Measurements from ENCODE around the gene GPR150. TPM values are rescaled to one million over a fixed set of nuclear protein-coding genes. Genes with fewer than 3 reads are reported as not detected.

The GPR150 gene
- total and polyA plus RNA-seq, 9 of the 15 experiments (the other 6 are each of a cell fraction or from before 2014, with no cell fraction given): not detected

DNA sequence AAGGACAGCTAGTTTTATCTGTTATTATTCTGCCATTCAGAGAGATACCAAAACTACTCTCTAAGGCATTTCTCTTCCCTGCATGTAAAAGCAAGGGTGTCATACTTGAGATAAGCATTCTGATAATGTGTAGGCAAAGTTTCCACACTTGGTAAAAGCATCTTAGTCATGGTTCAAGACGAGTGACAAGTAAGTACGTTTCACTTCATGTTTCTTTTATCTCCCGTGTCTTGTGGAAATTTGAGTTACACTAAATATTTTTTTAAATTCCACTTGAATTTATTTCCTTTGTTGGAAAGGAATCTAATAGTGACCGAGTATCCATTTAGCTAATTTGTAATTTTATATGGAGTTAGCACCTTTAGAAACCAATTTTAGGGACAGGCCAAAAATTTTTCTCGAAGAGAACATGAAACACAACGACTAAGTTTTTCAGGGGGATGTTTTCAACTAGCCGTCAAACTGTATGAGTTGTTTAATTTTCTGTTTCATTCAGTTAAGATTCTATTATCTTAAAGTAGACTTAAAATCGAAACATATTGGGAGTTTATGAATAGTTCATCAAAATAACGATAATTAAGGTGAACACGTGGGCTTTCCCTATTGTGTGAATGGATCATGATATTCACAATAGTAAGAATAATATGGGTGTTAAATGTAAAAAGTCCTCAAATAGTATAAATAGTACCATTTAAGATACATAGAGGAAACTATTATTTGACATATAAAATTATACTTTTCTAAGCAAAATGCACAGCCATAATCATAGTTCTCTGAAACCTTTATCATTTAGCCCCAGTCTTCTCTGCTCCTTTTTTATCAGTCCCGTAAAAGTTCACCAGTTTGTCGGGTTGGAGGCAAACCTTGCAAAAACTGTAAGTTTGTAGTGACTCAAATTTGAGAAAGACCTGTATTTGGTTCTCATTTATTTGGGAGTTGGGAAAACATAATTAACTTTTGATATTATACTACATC is 28.3 kb downstream of the GPR150 start (continued):
- TF ChIP-seq, protein P1, sequence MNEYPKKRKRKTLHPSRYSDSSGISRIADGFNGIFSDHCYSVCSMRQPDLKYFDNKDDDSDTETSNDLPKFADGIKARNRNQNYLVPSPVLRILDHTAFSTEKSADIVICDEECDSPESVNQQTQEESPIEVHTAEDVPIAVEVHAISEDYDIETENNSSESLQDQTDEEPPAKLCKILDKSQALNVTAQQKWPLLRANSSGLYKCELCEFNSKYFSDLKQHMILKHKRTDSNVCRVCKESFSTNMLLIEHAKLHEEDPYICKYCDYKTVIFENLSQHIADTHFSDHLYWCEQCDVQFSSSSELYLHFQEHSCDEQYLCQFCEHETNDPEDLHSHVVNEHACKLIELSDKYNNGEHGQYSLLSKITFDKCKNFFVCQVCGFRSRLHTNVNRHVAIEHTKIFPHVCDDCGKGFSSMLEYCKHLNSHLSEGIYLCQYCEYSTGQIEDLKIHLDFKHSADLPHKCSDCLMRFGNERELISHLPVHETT (CRISPR knock-in tag; conservative IDR thresholded peaks at IDR 0.05 in 1 of 2, IDR thresholded peaks at IDR 0.05 in 1 of 2): peak in 1 of 2 experiments; percentile 70; a peak in 1 of 4 replicates
- TF ChIP-seq RBBP5 (IDR thresholded peaks at IDR 0.05; ENCODE audit: borderline replicate concordance, insufficient read depth, low read length, poor library complexity, severe bottlenecking) (no peak), ZNF76 (CRISPR knock-in tag; IDR thresholded peaks at IDR 0.05; ENCODE audit: borderline replicate concordance) (no peak), NCOA4 (IDR thresholded peaks at IDR 0.05; ENCODE audit: partially characterized antibody) (no peak), MAZ (CRISPR knock-in tag; conservative IDR thresholded peaks at IDR 0.05 in 1 of 2, IDR thresholded peaks at IDR 0.05 in 1 of 2) (0 out of 4 replicates have a peak, but pooled peaks of 1 of the 2 experiments have one; percentile 18), ELF1 (tag; IDR thresholded peaks at IDR 0.05) (no peak), TCF3 (CRISPR knock-in tag; IDR thresholded peaks at IDR 0.05) (peak; percentile 59), CREM (IDR thresholded peaks at IDR 0.05; ENCODE audit: low read depth) (peak; percentile 76), ZNF354B (CRISPR knock-in tag; IDR thresholded peaks at IDR 0.05) (no peak), RFX1 (IDR thresholded peaks at IDR 0.05) (no peak), NEUROD1 (IDR thresholded peaks at IDR 0.05; ENCODE audit: borderline replicate concordance, low read depth, low read length, partially characterized antibody) (no peak)
- TF ChIP-seq, protein P2, sequence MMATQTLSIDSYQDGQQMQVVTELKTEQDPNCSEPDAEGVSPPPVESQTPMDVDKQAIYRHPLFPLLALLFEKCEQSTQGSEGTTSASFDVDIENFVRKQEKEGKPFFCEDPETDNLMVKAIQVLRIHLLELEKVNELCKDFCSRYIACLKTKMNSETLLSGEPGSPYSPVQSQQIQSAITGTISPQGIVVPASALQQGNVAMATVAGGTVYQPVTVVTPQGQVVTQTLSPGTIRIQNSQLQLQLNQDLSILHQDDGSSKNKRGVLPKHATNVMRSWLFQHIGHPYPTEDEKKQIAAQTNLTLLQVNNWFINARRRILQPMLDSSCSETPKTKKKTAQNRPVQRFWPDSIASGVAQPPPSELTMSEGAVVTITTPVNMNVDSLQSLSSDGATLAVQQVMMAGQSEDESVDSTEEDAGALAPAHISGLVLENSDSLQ (IDR thresholded peaks at IDR 0.05): peak; percentile 74
- TF ChIP-seq, protein P3, sequence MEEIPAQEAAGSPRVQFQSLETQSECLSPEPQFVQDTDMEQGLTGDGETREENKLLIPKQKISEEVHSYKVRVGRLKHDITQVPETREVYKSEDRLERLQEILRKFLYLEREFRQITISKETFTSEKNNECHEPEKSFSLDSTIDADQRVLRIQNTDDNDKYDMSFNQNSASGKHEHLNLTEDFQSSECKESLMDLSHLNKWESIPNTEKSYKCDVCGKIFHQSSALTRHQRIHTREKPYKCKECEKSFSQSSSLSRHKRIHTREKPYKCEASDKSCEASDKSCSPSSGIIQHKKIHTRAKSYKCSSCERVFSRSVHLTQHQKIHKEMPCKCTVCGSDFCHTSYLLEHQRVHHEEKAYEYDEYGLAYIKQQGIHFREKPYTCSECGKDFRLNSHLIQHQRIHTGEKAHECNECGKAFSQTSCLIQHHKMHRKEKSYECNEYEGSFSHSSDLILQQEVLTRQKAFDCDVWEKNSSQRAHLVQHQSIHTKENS (CRISPR knock-in tag; IDR thresholded peaks at IDR 0.05): no peak
- TF ChIP-seq, protein P4, sequence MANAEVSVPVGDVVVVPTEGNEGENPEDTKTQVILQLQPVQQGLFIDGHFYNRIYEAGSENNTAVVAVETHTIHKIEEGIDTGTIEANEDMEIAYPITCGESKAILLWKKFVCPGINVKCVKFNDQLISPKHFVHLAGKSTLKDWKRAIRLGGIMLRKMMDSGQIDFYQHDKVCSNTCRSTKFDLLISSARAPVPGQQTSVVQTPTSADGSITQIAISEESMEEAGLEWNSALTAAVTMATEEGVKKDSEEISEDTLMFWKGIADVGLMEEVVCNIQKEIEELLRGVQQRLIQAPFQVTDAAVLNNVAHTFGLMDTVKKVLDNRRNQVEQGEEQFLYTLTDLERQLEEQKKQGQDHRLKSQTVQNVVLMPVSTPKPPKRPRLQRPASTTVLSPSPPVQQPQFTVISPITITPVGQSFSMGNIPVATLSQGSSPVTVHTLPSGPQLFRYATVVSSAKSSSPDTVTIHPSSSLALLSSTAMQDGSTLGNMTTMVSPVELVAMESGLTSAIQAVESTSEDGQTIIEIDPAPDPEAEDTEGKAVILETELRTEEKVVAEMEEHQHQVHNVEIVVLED (CRISPR knock-in tag; IDR thresholded peaks at IDR 0.05): no peak
- TF ChIP-seq, protein P5, sequence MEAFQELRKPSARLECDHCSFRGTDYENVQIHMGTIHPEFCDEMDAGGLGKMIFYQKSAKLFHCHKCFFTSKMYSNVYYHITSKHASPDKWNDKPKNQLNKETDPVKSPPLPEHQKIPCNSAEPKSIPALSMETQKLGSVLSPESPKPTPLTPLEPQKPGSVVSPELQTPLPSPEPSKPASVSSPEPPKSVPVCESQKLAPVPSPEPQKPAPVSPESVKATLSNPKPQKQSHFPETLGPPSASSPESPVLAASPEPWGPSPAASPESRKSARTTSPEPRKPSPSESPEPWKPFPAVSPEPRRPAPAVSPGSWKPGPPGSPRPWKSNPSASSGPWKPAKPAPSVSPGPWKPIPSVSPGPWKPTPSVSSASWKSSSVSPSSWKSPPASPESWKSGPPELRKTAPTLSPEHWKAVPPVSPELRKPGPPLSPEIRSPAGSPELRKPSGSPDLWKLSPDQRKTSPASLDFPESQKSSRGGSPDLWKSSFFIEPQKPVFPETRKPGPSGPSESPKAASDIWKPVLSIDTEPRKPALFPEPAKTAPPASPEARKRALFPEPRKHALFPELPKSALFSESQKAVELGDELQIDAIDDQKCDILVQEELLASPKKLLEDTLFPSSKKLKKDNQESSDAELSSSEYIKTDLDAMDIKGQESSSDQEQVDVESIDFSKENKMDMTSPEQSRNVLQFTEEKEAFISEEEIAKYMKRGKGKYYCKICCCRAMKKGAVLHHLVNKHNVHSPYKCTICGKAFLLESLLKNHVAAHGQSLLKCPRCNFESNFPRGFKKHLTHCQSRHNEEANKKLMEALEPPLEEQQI (IDR thresholded peaks at IDR 0.05): no peak
- TF ChIP-seq, protein P6, sequence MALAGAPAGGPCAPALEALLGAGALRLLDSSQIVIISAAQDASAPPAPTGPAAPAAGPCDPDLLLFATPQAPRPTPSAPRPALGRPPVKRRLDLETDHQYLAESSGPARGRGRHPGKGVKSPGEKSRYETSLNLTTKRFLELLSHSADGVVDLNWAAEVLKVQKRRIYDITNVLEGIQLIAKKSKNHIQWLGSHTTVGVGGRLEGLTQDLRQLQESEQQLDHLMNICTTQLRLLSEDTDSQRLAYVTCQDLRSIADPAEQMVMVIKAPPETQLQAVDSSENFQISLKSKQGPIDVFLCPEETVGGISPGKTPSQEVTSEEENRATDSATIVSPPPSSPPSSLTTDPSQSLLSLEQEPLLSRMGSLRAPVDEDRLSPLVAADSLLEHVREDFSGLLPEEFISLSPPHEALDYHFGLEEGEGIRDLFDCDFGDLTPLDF (CRISPR knock-in tag; IDR thresholded peaks at IDR 0.05): no peak
